NCI-H1105 treated with DMSO at 0.1 percent for 48 hours (cell line): ENCODE measurements around the gene CAPN9.
"Not testable (repeated sequence)": the region's sequence is repeated elsewhere in the genome, so short reads cannot be mapped to it uniquely, and the experiment has no call there.

Experiments used
- DNase-seq: peaks from one replicate; lab custom pipeline; 2025; lab: John Stamatoyannopoulos, UW

CAPN9 gene

GRCh38 chr1:230746617-230747016, 571 bp upstream of the CAPN9 start:
- DNase-seq = no peak

GRCh38 chr1:230747890-230748800, 957 bp downstream of the CAPN9 start:
- DNase-seq = no peak

- DNase-seq = no peak
Observed at GRCh38 chr1:230749150-230749549, 2.0 kb downstream of the CAPN9 start.

- DNase-seq = no peak
Observed at GRCh38 chr1:230749635-230750034, 2.4 kb downstream of the CAPN9 start.

DNA sequence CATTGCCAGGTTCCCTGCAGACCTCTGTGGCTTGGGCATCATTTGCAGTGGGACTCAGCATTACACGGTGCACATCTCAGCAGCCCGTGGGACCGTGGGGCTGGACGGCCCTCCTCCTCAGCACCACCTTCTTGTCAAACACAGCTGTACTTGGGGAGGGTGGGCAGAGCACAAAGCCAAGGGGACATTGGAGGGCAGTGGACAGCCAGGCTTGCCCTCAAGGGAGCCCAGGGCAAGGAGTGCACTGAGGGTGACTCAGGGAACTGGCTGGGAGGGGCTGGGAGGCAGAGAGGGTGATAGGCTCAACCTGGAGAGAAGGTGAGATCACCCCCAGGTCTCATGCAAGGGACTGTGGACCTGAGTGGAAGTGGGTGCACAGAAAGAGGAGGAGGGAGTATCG, 3.4 kb downstream of the CAPN9 start:
- DNase-seq = no peak

GRCh38 chr1:230750986-230751625, 3.9 kb downstream of the CAPN9 start:
- no peak for DNase-seq

GRCh38 chr1:230752407-230752806, 5.2 kb downstream of the CAPN9 start:
- no peak for DNase-seq

- DNase-seq = no peak
Observed at GRCh38 chr1:230753191-230753585, 6.0 kb downstream of the CAPN9 start.

DNA sequence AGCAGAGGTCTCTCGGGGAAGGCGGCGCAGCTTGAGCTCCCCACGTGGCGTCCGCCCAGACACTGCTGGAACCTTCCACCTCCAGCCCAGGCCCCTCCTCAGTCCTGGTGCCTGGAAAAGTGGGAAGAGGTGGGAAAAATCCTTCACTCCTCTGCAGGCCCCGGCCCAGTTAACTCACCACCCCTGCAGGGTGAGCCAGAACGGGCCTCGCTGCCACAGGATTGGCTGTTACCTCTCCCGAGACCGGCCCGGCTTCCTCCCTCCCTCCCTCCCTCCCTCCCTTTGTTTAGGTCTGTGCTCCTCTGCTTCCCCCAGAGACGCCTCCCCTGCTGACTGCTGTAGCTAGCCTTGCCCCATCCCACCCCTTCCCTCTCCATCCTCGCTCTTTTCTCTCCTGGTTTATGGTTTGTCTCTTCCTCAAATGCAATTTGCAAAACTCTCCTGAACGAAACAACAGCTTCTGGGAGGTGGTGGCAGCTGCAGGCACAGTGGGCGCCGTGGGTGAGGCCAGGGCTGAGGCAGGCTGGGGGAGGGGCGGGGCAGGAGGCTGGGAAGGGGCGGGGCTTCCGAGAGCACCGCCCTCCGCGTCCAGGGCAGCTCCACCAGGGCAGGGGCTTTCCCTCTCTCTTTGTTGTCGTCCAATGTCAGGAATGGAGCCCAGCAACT, 6.5 kb downstream of the CAPN9 start:
- DNase-seq = no peak

DNA sequence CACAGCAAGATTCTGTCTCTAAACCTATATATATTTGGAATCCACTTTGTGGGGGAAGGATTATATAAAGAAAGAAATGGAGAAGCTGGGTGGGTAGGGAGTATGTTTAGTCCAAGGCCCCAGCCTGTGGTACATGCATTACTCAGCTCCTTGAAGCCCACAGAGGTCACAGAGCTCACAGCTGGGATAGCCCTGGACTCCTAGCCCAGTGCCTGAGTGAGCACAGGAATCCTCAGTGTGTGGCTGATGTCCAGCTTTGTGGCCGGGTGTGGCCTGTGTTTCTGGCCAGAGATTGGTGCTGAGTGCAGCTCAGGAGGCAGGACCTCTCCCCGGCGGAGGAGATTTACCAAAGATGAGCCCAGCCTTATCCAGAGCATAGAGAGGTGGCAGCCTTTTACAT, 7.6 kb downstream of the CAPN9 start:
- DNase-seq = no peak

GRCh38 chr1:230757856-230758708, 10.9 kb downstream of the CAPN9 start:
- no peak for DNase-seq

- DNase-seq = no peak
Observed at GRCh38 chr1:230758709-230759368, 11.7 kb downstream of the CAPN9 start.

GRCh38 chr1:230759369-230760065, 12.3 kb downstream of the CAPN9 start:
- no peak for DNase-seq

- no peak for DNase-seq
Observed at GRCh38 chr1:230760360-230760827, 13.2 kb downstream of the CAPN9 start.

DNA sequence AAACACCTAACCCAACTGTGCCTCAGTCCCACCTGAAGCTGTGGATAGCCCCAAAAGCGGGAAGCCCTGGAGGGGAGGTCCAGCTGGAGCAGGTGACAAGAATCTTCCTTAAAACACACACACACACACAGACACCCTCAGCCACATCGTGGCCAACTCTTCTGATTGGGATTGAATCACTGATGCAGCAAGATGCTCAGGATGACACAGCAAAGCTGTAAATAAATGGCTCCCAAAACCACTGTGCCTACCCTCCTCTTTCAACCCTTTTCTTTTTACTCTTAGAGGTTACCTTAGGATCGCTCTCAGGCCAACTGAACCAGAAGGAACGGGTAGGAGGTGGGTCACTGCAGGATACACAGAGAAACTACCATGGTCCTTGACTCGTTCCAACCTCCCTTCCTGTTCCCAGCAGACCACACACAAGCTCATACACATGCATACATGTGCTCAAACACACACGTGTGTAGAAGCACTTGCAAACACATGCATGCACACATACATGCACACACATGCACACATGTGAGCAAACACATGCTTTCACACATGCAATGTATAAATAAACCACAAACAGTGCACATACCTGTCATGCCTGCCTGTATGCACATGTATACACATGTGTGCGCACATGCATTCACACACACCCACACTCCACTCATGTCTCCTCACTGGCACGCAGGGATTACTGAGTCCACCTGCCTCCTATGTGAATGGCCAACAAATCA, 14.4 kb downstream of the CAPN9 start:
- no peak for DNase-seq

DNA sequence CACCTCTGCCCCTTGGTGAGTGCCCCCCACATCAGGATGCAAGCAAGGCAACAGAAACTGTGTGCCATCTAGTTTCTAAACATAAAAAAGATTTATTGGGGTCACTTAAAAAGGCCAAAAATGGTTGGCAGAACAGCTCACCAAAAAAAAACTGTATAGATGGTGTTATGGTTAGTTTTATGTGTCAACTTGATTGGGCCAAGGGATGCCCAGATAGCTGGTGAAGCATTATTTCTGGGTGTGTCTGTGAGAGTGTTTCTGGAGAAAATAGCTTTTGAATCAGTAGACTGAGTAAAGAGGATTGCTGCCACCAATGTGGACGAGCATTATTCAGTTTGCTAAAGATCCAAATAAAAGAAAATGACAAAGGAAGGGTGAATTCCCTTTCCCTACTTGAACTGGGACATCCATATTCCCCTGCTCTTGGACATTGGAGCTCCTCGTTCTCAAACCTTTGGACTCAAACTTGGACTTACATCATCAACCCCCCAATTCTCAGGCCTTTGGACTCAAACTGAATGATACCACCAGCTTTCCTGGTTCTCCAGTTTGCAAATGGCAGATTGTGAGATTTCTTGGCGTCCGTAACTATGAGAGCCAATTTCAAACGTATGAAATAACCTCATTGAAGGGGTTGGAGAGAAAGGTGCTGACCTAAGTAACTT, 16.9 kb downstream of the CAPN9 start:
- no peak for DNase-seq

DNA sequence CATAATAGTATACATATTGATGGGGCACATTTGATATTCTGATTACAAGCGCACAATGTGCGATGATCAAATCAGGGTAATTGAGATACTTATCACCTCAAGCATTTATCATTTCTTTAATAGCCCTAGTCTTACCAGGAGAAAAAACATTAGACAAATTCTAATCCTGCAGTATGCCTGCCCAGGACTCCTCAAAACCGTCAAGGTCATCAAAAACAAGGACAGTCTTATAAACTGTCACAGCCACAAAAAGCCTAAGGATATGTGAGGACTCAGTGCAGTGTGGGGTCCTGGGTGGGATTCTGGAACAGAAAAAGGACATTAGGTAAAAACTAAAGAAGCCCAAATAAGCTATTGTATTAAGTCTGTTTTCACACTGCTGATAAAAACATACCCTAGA, 19.1 kb downstream of the CAPN9 start:
- no peak for DNase-seq

- not testable (repeated sequence) for DNase-seq
Observed at GRCh38 chr1:230767859-230768612, 20.8 kb downstream of the CAPN9 start.
